Measurements from ENCODE around the gene RBM10. TPM values are rescaled to one million over a fixed set of nuclear protein-coding genes. Genes with fewer than 3 reads are reported as not detected.

The RBM10 gene
- total and polyA plus RNA-seq, 2 donors (not counting 3 experiments of a cell fraction or from before 2014, with no cell fraction given) = 37.3 to 51.5 TPM

DNA sequence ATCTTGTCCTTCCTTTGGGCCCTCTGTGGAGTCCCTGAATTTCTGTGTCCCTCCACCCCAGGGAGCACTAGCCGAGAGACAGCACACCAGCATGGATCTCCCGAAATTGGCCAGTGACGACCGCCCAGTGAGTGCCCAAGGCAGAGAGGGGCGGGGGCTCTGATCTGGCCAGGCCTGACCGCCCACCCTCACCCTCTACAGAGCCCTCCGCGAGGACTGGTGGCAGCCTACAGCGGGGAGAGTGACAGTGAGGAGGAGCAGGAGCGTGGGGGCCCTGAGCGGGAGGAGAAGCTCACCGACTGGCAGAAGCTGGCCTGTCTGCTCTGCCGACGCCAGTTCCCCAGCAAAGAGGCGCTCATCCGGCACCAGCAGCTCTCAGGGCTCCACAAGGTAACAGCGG is 40.2 kb downstream of the RBM10 start:
- H3K4me1 ChIP-seq (ENCODE audit: control insufficient read depth, extremely low read depth, insufficient read depth, low read length) = peaks cover under 1% of the 10 kb centered on the region
- H3K27ac ChIP-seq (ENCODE audit: insufficient read depth, low read depth, low read length) = no peak overlapping the region
- DNase-seq (ENCODE audit: low read depth, low spot score) (no peak), FAIRE-seq (no peak)
- H3K4me3 ChIP-seq (replicated peaks in 1 of 3; ENCODE audit: insufficient read depth in 1 of 3, low read depth in 1 of 3, low read length in 3 of 3) = no peak overlapping the region
- H3K36me3 ChIP-seq (ENCODE audit: control insufficient read depth in 2 of 2, extremely low read depth in 1 of 2, insufficient read depth in 2 of 2, low read length in 2 of 2) = peaks cover 0 to 29% of the 10 kb centered on the region in 2 experiments
- H3K9me3 ChIP-seq (replicated peaks; ENCODE audit: control insufficient read depth, insufficient read depth, low read length) = no peaks in the 10 kb centered on the region
- dilution Hi-C loops (cut with MboI; ENCODE audit: extremely low pct_ligation_motif_present, low sequenced_read_pairs) (no loop called here), intact Hi-C loops (cut with micrococcal nuclease) (no loop called here)
- no peak for TF ChIP-seq JUN (IDR thresholded peaks at IDR 0.05; ENCODE audit: borderline replicate concordance, insufficient read depth, insufficient read length, low read depth)
- TF ChIP-seq POLR2A (IDR thresholded peaks at IDR 0.05; ENCODE audit: low read depth, low read length) = no peak
- no peak for TF ChIP-seq GATA2 (IDR thresholded peaks at IDR 0.05; ENCODE audit: insufficient read depth, insufficient read length, low read depth, low read length)
- TF ChIP-seq, protein P1, sequence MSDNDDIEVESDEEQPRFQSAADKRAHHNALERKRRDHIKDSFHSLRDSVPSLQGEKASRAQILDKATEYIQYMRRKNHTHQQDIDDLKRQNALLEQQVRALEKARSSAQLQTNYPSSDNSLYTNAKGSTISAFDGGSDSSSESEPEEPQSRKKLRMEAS (IDR thresholded peaks at IDR 0.05; ENCODE audit: insufficient read depth, insufficient read length) = no peak
- no peak for TF ChIP-seq FOS (IDR thresholded peaks at IDR 0.05; ENCODE audit: borderline replicate concordance, insufficient read depth, low read length)
- TF ChIP-seq MYC (IDR thresholded peaks at IDR 0.05; ENCODE audit: low read depth, low read length) = no peak
- no peak for TF ChIP-seq EZH2 (IDR thresholded peaks at IDR 0.05; ENCODE audit: borderline replicate concordance, low read depth, low read length, severe bottlenecking)
- TF ChIP-seq POLR2AphosphoS5 (IDR thresholded peaks at IDR 0.05; ENCODE audit: insufficient read depth, low read depth, low read length) = no peak
- TF ChIP-seq, protein P2, sequence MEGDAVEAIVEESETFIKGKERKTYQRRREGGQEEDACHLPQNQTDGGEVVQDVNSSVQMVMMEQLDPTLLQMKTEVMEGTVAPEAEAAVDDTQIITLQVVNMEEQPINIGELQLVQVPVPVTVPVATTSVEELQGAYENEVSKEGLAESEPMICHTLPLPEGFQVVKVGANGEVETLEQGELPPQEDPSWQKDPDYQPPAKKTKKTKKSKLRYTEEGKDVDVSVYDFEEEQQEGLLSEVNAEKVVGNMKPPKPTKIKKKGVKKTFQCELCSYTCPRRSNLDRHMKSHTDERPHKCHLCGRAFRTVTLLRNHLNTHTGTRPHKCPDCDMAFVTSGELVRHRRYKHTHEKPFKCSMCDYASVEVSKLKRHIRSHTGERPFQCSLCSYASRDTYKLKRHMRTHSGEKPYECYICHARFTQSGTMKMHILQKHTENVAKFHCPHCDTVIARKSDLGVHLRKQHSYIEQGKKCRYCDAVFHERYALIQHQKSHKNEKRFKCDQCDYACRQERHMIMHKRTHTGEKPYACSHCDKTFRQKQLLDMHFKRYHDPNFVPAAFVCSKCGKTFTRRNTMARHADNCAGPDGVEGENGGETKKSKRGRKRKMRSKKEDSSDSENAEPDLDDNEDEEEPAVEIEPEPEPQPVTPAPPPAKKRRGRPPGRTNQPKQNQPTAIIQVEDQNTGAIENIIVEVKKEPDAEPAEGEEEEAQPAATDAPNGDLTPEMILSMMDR (IDR thresholded peaks at IDR 0.05; ENCODE audit: extremely low read depth in 1 of 2, insufficient read depth in 1 of 2, low read depth in 1 of 2, low read length in 2 of 2) = no peak
- ChIA-PET POLR2A (no interaction called here), CTCF (no interaction called here)
- H3K79me2 ChIP-seq (ENCODE audit: control insufficient read depth, insufficient read depth, low read length) = no peaks in the 10 kb centered on the region
- H3K27me3 ChIP-seq (ENCODE audit: control insufficient read depth in 2 of 2, insufficient read depth in 2 of 2, low read length in 2 of 2) = no peaks in the 10 kb centered on the region
- H2AFZ ChIP-seq (ENCODE audit: low read depth, low read length) = no peak overlapping the region
- H3K9ac ChIP-seq (replicated peaks; ENCODE audit: extremely low read depth, insufficient read depth, low read length) = no peak overlapping the region
- no TSS peak for BruUV-seq (replicated peaks)
- no peaks in the 10 kb centered on the region for H4K20me1 ChIP-seq (replicated peaks; ENCODE audit: control insufficient read depth, extremely low read depth, insufficient read depth, low read length)
- H3K9me1 ChIP-seq (replicated peaks; ENCODE audit: control insufficient read depth, extremely low read depth, insufficient read depth, low read length) = no peaks in the 10 kb centered on the region
- no peak overlapping the region for H3K4me2 ChIP-seq (ENCODE audit: insufficient read depth, low read length)

Data from endothelial cell of umbilical vein (primary cell).